Measurements from ENCODE around the gene EIF3I. TPM values are rescaled to one million over a fixed set of nuclear protein-coding genes. Genes with fewer than 3 reads are reported as not detected.

EIF3I gene
- total and polyA plus RNA-seq, 2 of the 13 experiments (the other 11 are each of a cell fraction or from before 2014, with no cell fraction given), result 210 to 223 TPM

GRCh38 chr1:32179443-32180185, 42.6 kb upstream of the EIF3I start, which contains the start of gene TXLNA (continued):
- TF ChIP-seq ZNF414 (CRISPR knock-in tag; IDR thresholded peaks at IDR 0.05) (no peak), PITX1 (CRISPR knock-in tag; IDR thresholded peaks at IDR 0.05) (no peak), WIZ (CRISPR knock-in tag; IDR thresholded peaks at IDR 0.05) (no peak), ZMYM2 (CRISPR knock-in tag; IDR thresholded peaks at IDR 0.05) (peak; percentile 35; the same call in 1 of the 2 replicates), ZNF235 (CRISPR knock-in tag; IDR thresholded peaks at IDR 0.05; ENCODE audit: borderline replicate concordance) (0 out of 2 replicates have a peak, but pooled peaks have one; percentile 50), NFE2L2 (IDR thresholded peaks at IDR 0.05; ENCODE audit: low read length) (no peak), ZUFSP (CRISPR knock-in tag; IDR thresholded peaks at IDR 0.05; ENCODE audit: borderline replicate concordance) (no peak), TEAD3 (CRISPR knock-in tag; optimal IDR thresholded peaks at IDR 0.05; ENCODE audit: borderline replicate concordance) (no peak), EHMT2 (IDR thresholded peaks at IDR 0.05; ENCODE audit: borderline replicate concordance, low read depth, low read length) (no peak), HDAC6 (IDR thresholded peaks at IDR 0.05; ENCODE audit: low read depth, low read length) (no peak), KAT7 (CRISPR knock-in tag; IDR thresholded peaks at IDR 0.05; ENCODE audit: borderline replicate concordance) (no peak), ZNF740 (CRISPR knock-in tag; IDR thresholded peaks at IDR 0.05) (no peak), ZNF607 (CRISPR knock-in tag; IDR thresholded peaks at IDR 0.05; ENCODE audit: borderline replicate concordance) (peak; percentile 93), ARNT (IDR thresholded peaks at IDR 0.05) (no peak), RAD51 (IDR thresholded peaks at IDR 0.05; ENCODE audit: borderline replicate concordance) (no peak), SUZ12 (IDR thresholded peaks at IDR 0.05; ENCODE audit: low read depth, low read length) (peak; percentile 29), NAIF1 (CRISPR knock-in tag; IDR thresholded peaks at IDR 0.05; ENCODE audit: borderline replicate concordance) (0 out of 2 replicates have a peak, but pooled peaks have one; percentile 64), XRCC5 (optimal IDR thresholded peaks at IDR 0.05; ENCODE audit: low read length) (no peak), TRAFD1 (CRISPR knock-in tag; IDR thresholded peaks at IDR 0.05; ENCODE audit: borderline replicate concordance) (no peak), ZNF788 (CRISPR knock-in tag; IDR thresholded peaks at IDR 0.05; ENCODE audit: borderline replicate concordance) (peak; percentile 84; the same call in 1 of the 2 replicates), ZNF329 (CRISPR knock-in tag; IDR thresholded peaks at IDR 0.05; ENCODE audit: low read depth) (no peak; the same call in 1 of the 2 replicates), ZFP1 (CRISPR knock-in tag; IDR thresholded peaks at IDR 0.05) (no peak), ZNF556 (CRISPR knock-in tag; IDR thresholded peaks at IDR 0.05; ENCODE audit: borderline replicate concordance) (no peak; the same call in 1 of the 2 replicates), TBL1XR1 (IDR thresholded peaks at IDR 0.05; ENCODE audit: borderline replicate concordance, low read length, partially characterized antibody) (no peak), SRSF9 (IDR thresholded peaks at IDR 0.05; ENCODE audit: borderline replicate concordance, insufficient read depth, low read depth, low read length, poor library complexity, severe bottlenecking) (no peak), ZNF589 (CRISPR knock-in tag; conservative IDR thresholded peaks at IDR 0.05) (peak; percentile 88; the same call in 1 of the 2 replicates), MIER3 (CRISPR knock-in tag; IDR thresholded peaks at IDR 0.05; ENCODE audit: borderline replicate concordance) (no peak; the same call in none of the 2 replicates)

All from HepG2 (cell line).